Measurements from ENCODE around the gene CD58. TPM values are rescaled to one million over a fixed set of nuclear protein-coding genes. Genes with fewer than 3 reads are reported as not detected.

The CD58 gene
- total and polyA plus RNA-seq, 12 donors: 17.2 to 44.3 (median 28.9) TPM

DNA sequence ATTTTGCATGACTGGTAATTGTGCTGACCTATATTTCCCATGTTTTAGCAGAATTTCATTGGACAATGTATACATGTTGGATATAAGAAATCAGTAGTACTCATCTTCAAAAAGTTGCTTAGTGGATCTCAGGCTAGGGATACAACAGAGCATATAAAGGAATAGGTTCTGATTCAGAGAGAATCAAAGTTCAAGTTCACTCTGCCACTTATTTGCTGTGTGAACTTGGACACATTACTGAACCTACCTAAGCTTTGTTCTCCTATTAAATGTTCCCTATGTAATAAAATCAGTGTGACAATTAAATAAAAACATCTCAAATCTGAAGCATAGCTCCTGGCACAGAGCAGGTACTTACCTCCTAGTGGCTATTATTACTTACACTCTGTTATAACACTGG is 9.3 kb downstream of the CD58 start:
- H3K4me3 ChIP-seq: no peak overlapping the region
- intact Hi-C loops (cut with DNase I): no loop called here
- DNase-seq: no peak

DNA sequence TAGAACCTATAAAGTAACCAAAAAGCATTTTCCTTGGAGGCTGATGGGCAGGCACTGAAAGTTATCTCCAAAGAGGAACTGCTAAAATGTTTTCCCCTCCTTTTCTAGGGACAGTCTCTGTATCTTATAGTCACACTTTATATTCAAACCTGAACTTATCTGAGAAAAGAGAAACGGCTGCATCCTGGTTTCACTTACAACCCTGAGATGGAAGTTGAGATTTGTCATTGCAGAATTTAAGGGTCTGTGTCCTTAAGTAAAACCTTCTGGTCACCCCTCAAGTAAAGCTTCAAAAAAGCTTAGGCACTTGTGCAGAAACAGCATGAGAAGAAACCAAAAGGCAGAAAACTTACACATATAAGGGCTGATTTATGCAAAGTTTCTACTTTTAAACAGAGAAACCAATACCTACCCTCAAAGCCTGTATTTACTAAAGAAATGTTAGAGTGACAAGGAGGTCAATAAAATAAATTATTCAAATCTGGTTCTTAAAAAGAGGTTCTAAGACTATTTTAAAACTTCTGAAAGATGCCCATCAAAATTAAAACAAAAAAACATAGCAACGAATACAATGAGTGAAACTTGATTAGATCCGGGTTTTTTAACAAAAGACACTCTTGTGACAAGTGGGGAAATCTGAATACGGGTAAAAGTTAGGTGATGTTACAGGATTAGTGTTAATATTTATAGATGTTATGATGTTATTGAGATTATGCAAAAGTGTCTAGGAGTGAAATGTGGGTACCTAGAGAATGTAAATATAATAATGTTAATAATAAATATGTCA is 9.9 kb downstream of the CD58 start:
- intact Hi-C loops (cut with DNase I): no loop called here
- H3K36me3 ChIP-seq: peaks cover 0 to 7% (median 0%) of the 10 kb centered on the region in 9 donors
- no peaks in the 10 kb centered on the region for H3K27me3 ChIP-seq
- 77 to 80% methylated on average over 4 of the region's 4 CpGs for WGBS, 2 donors
- no peak for ATAC-seq
- no peak overlapping the region for H3K27ac ChIP-seq
- TF ChIP-seq, protein P1, sequence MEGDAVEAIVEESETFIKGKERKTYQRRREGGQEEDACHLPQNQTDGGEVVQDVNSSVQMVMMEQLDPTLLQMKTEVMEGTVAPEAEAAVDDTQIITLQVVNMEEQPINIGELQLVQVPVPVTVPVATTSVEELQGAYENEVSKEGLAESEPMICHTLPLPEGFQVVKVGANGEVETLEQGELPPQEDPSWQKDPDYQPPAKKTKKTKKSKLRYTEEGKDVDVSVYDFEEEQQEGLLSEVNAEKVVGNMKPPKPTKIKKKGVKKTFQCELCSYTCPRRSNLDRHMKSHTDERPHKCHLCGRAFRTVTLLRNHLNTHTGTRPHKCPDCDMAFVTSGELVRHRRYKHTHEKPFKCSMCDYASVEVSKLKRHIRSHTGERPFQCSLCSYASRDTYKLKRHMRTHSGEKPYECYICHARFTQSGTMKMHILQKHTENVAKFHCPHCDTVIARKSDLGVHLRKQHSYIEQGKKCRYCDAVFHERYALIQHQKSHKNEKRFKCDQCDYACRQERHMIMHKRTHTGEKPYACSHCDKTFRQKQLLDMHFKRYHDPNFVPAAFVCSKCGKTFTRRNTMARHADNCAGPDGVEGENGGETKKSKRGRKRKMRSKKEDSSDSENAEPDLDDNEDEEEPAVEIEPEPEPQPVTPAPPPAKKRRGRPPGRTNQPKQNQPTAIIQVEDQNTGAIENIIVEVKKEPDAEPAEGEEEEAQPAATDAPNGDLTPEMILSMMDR (IDR thresholded peaks at IDR 0.05): no peak
- DNase-seq: no peak
- H3K9me3 ChIP-seq: peaks cover 0 to 18% (median 0%) of the 10 kb centered on the region in 11 donors
- peaks cover 0 to 76% (median 21%) of the 10 kb centered on the region in 9 donors for H3K4me1 ChIP-seq
- H3K4me3 ChIP-seq: no peak overlapping the region

More for the DNA sequence above, 9.3 kb downstream of the CD58 start:
- peaks cover 0 to 76% (median 20%) of the 10 kb centered on the region in 9 donors for H3K4me1 ChIP-seq
- peaks cover 0 to 7% (median 0%) of the 10 kb centered on the region in 9 donors for H3K36me3 ChIP-seq
- no peaks in the 10 kb centered on the region for H3K27me3 ChIP-seq
- no peak for ATAC-seq
- peaks cover 0 to 18% (median 0%) of the 10 kb centered on the region in 11 donors for H3K9me3 ChIP-seq
- H3K27ac ChIP-seq: no peak overlapping the region
- TF ChIP-seq, protein P1 (IDR thresholded peaks at IDR 0.05): no peak

DNA sequence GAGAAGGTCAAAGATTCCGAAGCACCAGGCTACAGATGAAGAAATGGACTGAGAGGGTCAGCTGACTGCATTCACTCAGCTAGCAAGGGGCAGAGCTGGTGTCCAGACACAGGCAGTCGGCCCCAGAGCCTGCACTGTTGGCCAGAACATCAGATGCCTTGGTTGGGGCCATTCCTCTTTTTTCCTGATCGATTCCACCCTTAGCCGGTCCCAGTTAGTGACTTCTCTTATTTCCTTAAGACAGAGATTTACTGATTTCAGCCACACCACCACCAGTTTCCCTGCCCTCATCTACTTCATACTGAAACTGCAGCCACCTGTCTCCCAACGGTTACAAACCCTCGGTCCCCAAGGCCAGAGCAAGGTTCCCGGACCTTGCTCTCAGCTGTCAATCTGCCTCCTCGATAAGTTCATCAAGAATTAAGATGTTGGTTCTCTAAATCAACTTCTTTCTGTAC is 11.5 kb downstream of the CD58 start:
- 86 to 88% methylated on average over 8 of the region's 8 CpGs for WGBS, 2 donors
- H3K27me3 ChIP-seq: no peaks in the 10 kb centered on the region
- ATAC-seq (no peak), DNase-seq (no peak)
- TF ChIP-seq, protein P1 (IDR thresholded peaks at IDR 0.05): no peak
- intact Hi-C loops (cut with DNase I): no loop called here
- no peak overlapping the region for H3K27ac ChIP-seq
- H3K9me3 ChIP-seq: peaks cover 0 to 15% (median 0%) of the 10 kb centered on the region in 11 donors
- peaks cover 0 to 7% (median 0%) of the 10 kb centered on the region in 9 donors for H3K36me3 ChIP-seq
- no peak overlapping the region for H3K4me3 ChIP-seq
- peaks cover 0 to 81% (median 33%) of the 10 kb centered on the region in 9 donors for H3K4me1 ChIP-seq

DNA sequence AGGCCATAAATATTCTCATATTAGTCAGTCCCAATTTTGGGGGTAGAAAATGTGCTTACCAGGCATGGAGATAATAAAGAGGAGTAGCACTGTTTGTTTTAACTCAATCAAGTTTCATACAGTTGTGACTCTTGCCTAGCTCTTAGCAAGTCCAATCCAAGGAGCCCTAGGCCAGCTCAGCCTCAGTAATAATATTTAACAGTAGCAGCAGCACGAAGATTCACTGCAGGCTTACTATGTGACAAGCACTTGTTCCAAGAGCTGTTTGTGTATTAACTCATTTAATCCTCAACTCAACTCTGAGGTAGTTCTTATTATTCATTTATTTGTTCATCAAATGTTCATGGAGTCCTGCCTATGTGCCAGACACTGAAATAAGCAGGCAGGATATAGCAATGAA is 12.3 kb downstream of the CD58 start:
- H3K4me3 ChIP-seq: no peak overlapping the region
- DNase-seq (no peak), ATAC-seq (no peak)
- TF ChIP-seq, protein P1 (IDR thresholded peaks at IDR 0.05): no peak
- intact Hi-C loops (cut with DNase I): no loop called here
- peaks cover 0 to 6% (median 0%) of the 10 kb centered on the region in 9 donors for H3K36me3 ChIP-seq
- peaks cover 0 to 8% (median 0%) of the 10 kb centered on the region in 11 donors for H3K9me3 ChIP-seq
- H3K4me1 ChIP-seq: peaks cover 0 to 89% (median 33%) of the 10 kb centered on the region in 9 donors
- 82 to 94% methylated on average over 1 of the region's 1 CpG for WGBS, 2 donors
- H3K27ac ChIP-seq: no peak overlapping the region
- no peaks in the 10 kb centered on the region for H3K27me3 ChIP-seq
